HG03342 (cell line): ENCODE results near the gene HEBP1.

Experiments
- ATAC-seq: cut with Tn5 transposase; IDR thresholded peaks from one replicate; pipeline ENCODE4 v1.9.1; 2021; ENCODE audit warnings: mild to moderate bottlenecking, moderate library complexity; ENCODE audit not compliant: unreplicated experiment

The HEBP1 gene

DNA sequence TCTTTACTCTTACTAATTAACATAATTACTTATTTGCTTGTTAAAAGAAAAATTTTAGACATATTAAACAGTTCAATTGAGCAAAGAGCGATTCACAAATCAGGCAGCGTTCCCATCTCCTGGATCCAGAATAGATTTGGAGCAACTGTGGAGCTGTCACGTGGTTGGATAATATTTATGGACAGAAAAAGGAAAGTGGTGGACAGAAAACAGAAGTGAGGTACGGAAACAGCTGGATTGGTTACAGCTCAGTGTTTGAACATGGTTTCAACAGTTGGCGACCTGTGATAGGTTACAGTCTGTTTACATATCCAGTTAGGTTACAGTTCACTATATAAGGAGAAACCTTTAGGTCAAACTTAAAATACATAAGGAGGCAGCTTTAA, 24.5 kb upstream of the HEBP1 start:
- ATAC-seq, result no peak

DNA sequence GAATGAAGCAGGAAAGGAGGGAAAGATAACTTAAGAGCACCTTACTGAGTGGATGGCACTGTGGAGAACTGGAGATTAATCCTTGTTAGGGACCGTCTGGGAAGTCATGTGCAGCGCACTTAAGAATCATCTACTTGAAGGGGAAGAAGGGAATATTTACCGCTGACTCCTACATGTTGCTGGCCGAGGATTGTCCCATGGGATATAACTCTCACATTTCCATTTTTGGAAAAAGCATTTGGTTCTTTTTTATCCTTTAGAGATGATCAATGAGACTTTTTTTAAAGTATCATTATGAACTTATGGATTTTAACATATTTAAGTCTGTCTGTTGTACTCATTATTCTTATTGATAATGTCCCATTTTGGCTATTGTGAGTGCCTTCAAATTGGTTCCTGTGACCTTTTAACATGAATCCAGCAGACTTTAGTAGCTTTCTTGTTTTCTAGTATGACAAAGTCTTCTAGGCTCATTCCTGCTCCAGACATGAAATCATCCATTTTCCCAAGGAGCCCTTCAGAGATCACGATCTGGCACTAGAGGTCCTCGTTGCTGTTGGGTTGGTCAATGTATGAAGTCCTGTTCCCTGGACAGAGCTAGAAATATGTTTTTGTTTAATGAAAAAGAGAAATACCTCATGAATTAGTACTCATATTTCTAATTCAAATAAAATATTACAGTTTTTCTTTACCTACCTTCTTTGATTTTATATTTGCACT, 23.9 kb upstream of the HEBP1 start:
- ATAC-seq, result no peak

DNA sequence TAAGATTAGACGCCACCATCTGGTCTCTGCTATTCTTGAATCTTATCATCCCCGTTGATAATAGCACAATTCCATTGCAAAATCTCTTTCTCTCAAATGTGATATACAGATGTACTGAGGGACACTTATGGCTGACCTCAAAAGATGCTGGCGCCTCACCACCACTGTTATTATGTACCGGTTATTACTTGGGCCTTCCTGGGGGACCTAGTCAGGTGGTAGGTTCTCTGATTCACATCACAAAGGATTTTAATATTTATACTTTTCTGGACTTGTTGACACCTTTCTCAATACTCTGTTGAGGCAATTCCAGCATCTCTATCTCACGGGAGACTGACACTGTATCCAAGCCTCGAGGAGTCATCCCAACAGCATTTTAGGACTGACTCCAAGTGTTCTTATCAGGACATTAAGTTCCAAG, 22.8 kb upstream of the HEBP1 start:
- ATAC-seq, result no peak

DNA sequence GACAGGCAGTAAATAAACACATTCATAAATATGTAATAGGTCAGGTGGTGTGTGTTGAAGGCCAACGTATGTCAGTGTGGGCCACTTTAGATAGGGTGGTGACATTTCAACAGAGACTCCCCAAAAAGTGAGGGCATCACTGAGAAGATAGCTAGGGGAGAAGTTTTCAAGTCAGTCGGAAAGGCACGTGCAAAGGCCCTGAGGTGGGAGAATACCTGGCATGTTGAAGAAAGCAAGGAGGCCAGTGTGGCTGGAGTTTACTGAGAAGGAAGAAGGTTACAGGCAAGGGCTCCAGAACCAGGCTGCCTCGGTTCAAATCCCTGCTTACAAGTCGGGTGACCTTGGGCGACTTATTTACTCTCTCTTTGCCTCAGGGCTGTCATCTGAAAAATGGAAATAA, 11.0 kb upstream of the HEBP1 start:
- no peak for ATAC-seq

DNA sequence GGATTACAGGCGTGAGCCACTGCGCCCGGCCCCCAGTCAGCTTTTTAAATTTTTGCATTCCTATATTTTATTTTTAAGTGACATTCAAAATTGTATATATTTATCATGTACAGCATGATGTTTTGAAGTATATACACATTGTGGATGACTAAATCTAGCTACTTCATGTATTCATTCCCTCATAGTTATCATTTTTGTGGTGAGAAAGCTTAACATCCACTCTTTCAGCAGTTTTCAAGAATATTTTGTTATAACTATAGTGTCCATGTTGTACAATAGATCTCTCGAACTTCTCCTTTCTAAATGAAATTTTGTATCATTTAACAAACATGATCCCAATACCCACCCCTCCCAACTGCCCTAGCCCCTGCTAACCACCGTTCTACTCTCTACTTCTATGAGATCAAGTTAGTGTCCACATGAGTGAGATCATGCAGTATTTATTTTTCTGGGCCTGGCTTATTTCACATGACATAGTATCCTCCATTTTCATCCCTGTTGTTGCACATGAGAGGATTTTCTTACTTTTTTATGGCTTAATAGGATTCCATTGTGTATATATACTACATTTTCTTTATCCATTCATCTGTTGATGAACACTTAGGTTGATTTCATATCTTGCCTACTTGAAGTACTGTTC, 8.8 kb upstream of the HEBP1 start:
- ATAC-seq, result no peak

DNA sequence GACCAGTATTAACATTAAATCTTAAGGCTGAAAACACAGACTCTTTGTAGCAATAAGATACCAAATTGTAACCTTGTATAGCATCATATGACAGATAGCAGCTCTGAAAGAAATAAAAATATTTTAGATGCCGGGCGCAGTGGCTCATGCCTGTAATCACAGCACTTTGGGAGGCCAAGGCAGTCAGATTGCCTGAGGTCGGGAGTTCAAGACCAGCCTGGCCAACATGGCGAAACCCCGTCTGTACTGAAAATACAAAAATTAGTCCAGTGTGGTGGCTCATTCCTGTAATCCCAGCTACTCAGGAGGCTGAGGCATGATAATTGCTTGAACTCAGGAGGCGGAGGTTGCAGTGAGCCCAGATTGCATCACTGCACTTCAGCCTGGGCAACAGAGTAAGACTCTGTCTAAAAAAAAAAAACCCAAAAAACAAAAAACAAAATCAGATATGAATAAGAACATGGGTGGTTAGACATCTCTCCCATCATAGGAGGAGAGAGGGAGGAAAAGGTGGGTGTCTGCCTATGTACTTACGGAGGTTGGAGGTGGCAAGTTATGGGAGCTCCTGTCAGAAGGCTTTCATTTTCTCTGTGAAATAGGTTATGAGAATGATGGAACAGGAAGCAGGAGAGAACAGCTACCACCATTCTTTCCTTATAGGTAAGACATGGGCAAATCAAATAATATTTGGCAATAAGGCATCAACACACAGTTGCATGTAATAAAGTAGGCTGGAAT, 7.6 kb upstream of the HEBP1 start:
- ATAC-seq, result no peak

DNA sequence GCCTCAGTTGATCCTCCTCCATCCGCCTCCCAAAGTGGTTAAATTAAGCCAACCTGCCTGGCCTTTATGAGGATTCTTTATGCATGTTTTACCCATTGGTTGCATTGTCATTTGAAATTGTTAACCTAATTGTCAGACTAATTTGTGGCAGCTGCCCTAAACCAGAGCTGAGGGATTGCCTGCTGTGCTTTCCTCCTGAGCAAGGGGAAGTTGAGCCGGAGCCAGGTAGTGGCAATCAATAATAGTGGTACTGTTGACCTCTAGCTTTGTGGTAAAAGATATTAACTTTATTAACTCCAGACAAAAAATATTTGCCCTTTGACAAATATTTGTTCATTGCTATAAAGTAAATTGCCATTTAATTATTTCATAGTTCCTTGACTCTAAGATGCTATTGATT, 5.6 kb upstream of the HEBP1 start:
- ATAC-seq, result no peak

DNA sequence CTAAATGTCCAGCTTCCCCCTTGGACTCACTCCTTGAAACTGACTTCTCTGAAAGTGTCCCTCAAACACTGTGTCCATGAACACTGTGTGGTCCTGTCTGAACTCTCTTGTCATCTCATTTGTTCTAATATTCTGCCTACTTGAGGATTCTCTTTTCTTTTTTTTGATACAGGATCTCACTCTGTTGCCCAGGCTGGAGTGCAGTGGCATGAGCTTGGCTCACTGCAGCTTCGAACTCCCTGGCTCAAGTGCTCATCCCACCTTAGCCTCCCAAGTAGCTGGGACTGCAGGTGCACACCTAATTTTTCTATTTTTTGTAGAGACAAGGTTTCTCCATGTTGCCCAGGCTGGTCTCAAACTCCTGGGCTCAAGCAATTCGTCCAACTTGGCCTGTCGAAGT, 4.9 kb upstream of the HEBP1 start:
- ATAC-seq, result no peak

DNA sequence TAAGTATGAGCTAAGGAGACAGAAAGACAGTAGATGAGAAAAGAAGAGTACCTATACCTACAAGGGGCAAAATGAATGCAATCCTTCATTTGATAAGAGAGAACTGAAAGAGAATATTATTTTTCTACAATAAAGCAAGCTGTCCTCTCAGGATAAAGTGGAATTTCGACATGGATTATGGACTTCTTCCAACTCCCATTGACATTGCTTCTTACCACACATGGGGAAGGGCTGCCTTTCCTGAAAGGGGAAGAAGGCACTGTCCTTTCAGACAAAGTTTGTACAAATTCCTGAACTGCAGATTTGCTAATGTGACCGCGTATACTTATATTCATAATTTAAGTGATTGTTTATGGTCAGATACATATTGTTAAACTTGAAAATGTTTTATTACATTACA, 4.3 kb upstream of the HEBP1 start:
- ATAC-seq, result no peak

DNA sequence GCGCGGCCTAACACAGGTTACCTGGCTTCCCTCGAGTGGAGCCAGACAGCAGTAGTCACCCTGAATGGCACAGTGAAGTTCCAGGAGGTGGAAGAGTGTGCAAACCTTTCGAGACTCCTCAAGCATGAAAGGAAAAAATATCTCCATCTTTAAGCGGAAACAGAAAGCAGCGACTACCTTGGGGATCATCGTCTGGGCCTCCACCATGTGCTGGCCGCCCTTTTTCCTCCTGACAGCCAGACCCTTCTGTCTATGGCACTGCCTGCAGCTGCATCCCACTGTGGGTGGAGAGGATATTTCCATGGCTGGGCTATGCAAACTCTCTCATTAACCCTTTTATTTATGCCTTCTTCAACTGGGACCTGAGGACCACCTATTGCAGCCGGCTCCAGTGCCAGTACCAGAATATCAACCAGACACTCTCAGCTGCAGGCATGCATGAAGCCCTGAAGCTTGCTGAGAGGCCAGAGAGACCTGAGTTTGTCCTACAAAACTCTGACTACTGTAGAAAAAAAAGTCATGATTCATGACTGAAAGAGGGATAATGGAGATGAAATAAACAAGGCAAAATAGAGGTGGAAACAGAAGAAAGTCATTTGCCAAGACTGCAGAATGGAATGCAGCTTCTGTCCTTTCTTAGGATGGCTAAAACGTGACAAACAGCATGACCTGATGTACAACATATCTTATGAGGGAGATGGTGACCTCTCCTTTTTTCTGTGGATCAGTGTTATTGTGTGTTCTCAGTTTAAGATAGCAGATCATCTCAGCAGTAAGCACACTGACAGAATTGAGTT, 2.4 kb upstream of the HEBP1 start:
- no peak for ATAC-seq

DNA sequence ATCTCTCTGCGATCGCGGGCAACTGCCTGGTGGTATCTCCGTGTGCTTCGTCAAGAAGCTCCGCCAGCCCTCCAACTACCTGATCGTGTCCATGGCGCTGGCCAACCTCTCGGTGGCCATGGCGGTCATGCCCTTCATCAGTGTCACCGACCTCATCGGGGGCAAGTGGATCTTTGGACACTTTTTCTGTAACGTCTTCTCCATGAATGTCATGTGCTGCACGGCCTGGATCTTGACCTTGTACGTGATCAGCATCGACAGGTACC, 1.6 kb upstream of the HEBP1 start:
- no peak for ATAC-seq

DNA sequence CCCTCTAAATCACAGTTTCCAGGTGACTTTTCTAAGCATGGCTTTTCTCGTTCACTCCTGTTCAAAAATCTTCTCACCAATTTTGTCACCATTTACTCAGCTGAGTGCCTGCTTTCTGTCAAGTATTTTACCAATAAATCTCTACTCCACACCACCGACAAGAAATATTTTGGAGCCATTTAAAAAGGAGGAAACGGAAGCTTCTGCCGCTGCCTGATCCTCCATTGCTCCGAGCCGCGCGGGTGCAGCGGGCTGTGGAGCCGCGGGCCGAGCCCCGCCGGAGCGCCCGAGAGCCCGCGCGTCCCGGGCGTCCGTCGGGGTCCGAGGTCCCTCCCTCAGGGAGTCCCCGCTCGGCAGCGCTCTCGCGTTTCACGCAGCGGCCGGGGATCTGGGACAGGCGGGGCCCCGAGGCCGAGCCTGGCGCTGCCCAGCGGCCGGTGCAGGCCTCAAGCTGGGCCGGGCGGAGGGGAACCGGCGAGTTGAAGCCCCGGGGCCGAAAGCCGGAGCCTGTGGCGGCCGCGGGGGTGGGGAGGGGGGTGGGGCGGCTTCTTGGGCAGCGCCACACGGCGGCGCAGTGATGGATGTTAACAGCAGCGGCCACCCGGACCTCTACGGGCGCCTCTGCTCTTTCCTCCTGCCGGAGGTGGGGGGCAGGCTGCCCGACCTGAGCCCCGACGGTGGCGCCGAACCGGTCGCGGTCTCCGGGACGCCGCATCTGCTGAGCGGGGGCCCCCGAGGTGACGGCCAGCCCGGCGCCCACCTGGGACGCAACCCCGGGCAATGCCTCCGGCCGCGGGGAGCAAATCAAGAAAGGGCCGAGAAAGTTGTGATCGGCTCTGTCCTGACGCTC, 1.1 kb upstream of the HEBP1 start:
- ATAC-seq, result no peak

DNA sequence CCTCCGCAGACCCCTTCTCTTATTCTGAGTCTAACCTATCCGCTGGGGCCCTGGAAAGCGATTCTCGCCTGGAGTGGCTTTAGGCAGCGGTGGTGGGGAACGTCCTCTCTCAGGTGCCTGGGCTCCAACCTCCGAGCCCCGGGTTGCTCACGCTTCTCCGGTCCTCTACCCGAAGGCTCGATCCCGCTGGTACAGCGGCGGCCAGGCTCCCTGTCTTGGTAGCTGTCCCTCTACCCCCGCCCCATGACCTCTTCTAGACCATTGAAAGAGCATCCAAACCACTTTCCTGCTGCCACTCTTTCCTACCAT, 505 bp upstream of the HEBP1 start:
- ATAC-seq, result peak; percentile 24

DNA sequence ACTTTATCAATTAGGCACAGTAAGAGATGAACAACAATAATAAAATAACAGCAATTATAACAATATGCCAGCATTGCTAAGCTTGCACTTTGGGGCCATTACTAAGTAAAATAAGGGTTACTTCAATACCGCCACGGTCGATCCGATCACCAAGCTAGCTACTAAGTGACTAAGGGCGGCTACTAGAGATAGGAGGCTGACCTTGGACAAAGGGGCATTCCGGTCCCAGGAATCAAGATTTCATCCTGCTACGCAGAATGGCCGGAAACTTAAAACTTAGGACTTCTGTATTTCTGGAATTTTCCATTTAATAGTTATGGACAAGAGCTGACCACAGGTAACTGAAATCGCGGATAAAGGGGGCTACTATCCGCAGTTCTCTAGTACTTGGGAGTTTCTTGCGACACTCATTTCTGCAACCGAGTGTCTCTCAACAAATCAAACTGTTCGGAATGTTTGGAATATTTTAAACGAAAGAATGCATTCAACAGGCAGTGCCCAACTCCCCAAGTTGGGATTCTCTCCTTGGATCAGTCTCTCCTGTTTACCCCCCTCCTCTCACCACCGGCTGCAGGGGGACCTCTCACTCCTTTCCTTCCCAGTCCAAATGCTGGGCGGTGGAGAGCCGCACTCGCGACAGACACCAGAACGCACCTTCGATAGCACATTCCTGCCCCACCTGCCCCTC, 650 bp downstream of the HEBP1 start:
- ATAC-seq, result no peak

DNA sequence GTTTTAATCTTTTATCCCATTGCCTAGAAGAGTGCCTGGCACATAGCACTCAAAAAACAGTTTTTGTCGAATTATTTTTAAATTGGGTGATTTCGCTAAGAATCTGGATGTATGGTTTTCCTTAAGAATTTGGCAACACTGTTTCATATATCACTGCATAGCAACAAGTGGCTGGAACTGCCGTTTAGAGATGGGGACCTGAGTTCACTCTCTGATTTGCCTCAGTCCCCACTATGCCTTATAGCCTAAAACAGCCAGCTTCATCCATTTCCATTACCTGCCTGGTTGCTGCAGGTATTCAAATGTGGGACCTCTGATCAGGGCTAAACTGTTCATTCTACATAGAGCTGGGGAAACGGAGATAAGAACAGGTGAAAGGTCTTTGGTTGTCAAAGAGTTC, 1.8 kb downstream of the HEBP1 start:
- ATAC-seq, result no peak

DNA sequence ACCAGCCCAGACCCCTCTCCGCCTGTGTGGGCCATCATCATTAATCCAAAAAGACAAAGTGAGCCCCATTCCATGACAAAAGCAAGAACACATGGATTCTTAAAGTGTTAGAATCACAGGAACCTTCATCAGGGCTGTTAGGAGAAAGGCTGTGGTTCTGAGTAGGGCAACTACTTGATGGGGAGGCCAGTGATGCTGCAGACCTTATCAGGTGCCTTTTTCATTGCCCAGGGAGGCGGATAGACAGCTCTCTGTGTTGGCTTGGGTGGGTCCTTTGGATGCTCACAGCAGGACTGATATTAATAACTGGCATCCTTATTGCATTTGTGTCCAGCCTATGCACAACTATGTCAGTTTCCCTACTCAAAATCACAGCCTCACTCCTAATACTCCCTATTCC, 2.3 kb downstream of the HEBP1 start:
- no peak for ATAC-seq

DNA sequence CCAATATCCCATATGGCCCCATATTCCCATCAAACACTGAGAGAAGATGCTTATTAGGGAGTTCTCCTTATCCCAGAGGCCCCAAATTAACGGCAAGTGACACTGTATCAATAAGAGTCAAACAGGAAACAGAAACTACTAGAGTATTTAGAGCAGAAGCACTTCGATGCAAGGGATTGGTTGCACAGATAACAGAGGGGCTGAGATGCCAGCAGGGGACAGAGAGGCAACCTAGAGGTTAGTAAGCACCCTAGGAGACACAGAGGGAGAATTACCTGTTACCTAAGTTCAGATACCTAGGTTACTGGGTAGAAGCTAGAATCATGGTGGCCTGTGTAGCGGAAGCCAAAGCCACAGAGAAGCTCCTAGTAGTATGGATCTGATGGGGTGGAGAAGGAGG, 2.9 kb downstream of the HEBP1 start:
- ATAC-seq, result no peak

DNA sequence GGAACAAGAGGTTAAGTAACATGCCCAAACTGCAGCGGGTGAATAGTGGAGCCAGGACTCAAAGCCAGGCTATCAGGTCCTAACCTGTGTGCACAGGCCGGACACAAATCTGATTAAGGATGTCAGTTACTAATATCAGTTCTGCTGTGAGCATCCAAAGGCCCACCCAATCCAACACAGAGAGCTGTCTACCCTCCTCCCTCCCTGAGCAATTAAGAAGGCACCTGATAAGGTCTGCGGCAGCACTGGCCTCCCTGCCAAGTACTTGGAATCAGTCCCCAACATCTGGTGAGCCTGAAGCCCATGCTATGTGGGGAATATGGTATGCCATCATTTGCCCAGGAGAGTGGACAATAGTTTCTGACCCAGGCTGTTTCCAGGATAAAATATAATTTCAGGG, 3.9 kb downstream of the HEBP1 start:
- no peak for ATAC-seq

DNA sequence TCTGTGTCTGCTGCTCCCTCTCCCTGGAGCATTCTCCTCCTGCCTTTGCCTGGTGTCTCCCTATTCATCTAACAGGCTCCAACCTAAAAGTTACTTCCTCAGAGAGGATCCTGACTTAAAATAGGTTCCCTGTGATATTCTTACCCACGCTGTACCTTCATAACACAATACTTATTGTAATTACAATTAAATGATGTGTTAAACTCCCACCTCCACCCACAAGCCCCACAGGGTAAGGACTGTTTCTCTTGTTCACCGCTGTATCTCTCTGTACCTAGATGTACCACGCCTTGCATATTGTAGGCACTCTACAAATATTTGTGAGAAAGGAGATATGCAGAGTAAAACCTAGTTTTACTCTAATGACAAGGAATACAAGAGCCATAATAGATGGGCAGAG, 5.0 kb downstream of the HEBP1 start:
- no peak for ATAC-seq

DNA sequence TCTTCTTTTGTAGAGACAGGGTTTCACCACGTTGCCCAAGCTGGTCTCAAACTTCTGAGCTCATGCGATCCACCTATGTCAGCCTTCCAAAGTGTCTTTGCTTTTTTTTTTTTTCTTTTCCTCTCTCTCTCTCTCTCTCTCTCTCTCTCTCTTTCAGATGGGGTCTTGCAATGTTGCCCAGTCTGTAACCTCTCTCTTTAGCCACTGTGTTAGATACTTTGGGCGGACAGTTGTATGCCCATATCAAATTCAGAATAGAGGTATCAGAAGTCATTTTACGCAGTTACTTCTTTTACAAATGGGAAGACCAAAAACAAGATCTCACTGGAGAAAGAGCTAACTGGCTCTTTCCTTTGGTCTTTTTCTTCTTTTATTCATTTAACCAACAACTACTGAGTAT, 6.7 kb downstream of the HEBP1 start:
- no peak for ATAC-seq
